ENCODE measurements around the gene A2M.

GRCh38 chr12:9022592-9022991 is 93.1 kb downstream of the A2M start:
- TF ChIP-seq CTCF (IDR thresholded peaks at IDR 0.05 in 8 of 11, conservative IDR thresholded peaks at IDR 0.05 in 3 of 11), result no peak
- no peak for TF ChIP-seq POLR2A (IDR thresholded peaks at IDR 0.05)

Data from spleen (tissue), 7 donors.